HEK293T (cell line): ENCODE data around the gene SNX3.

Experiments
- CTCF ChIA-PET: fragments of 350-600 bp; formaldehyde crosslinking; extraction: SDS; loops from one replicate; lab custom pipeline; 2021; ENCODE audit warnings: antibody characterized with exemption, inconsistent platforms; lab: Yijun Ruan, JAX
- POLR2A ChIA-PET: fragments of 350-600 bp; formaldehyde crosslinking; extraction: SDS; loops from one replicate; lab custom pipeline; 2020; ENCODE audit warnings: antibody characterized with exemption, inconsistent platforms; lab: Yijun Ruan, JAX
- DNase-seq: peaks from one replicate; pipeline ENCODE4 v3.0.0; 2012; ENCODE audit warnings: mixed read lengths; ENCODE audit errors: extremely low spot score
- ARNT ChIP-seq: fragments of 450-650 bp; IDR thresholded peaks from 2 replicates; pipeline ENCODE4 v1.6.1; 2017; ENCODE audit warnings: mild to moderate bottlenecking
- BHLHE40 ChIP-seq: fragments of 450-650 bp; IDR thresholded peaks from 2 replicates; pipeline ENCODE4 v1.6.1; 2016; ENCODE audit warnings: mild to moderate bottlenecking, moderate library complexity, borderline replicate concordance
- CTBP1 ChIP-seq: fragments of 450-650 bp; IDR thresholded peaks from 2 replicates; pipeline ENCODE4 v1.6.1; 2016; ENCODE audit warnings: borderline replicate concordance
- ELF4 ChIP-seq: fragments of 450-650 bp; IDR thresholded peaks from 2 replicates; pipeline ENCODE4 v1.6.1; 2017; ENCODE audit warnings: antibody characterized with exemption
- FOXA1 ChIP-seq: fragments of 450-650 bp; IDR thresholded peaks from 2 replicates; pipeline ENCODE4 v1.6.1; 2016; ENCODE audit warnings: mild to moderate bottlenecking
- FOXK2 ChIP-seq: fragments of 450-650 bp; IDR thresholded peaks from 2 replicates; pipeline ENCODE4 v1.6.1; 2016; ENCODE audit warnings: mild to moderate bottlenecking
- FOXM1 ChIP-seq: fragments of 450-650 bp; IDR thresholded peaks from 2 replicates; pipeline ENCODE4 v1.6.1; 2017; ENCODE audit warnings: mild to moderate bottlenecking, borderline replicate concordance
- HDGF ChIP-seq: fragments of 450-650 bp; IDR thresholded peaks from 2 replicates; pipeline ENCODE4 v1.6.1; 2017; ENCODE audit warnings: antibody characterized with exemption, borderline replicate concordance
- L3MBTL2 ChIP-seq: fragments of 450-650 bp; conservative IDR thresholded peaks from 2 replicates; pipeline ENCODE4 v1.6.1; 2016; ENCODE audit warnings: mild to moderate bottlenecking
- LEF1 ChIP-seq: fragments of 450-650 bp; IDR thresholded peaks from 2 replicates; pipeline ENCODE4 v1.6.1; 2017; ENCODE audit warnings: mild to moderate bottlenecking, borderline replicate concordance
- NFRKB ChIP-seq: fragments of 450-650 bp; IDR thresholded peaks from 2 replicates; pipeline ENCODE4 v1.6.1; 2016; ENCODE audit warnings: mild to moderate bottlenecking, moderate library complexity
- PKNOX1 ChIP-seq: fragments of 450-650 bp; IDR thresholded peaks from 2 replicates; pipeline ENCODE4 v1.6.1; 2016
- SP1 ChIP-seq: fragments of 450-650 bp; IDR thresholded peaks from 2 replicates; pipeline ENCODE4 v1.6.1; 2017
- SUZ12 ChIP-seq: fragments of 450-650 bp; IDR thresholded peaks from 2 replicates; pipeline ENCODE4 v1.6.1; 2016; ENCODE audit warnings: mild to moderate bottlenecking
- TARDBP ChIP-seq: fragments of 450-650 bp; IDR thresholded peaks from 2 replicates; pipeline ENCODE4 v1.6.1; 2016
- ZNF384 ChIP-seq: fragments of 450-650 bp; IDR thresholded peaks from 2 replicates; pipeline ENCODE4 v1.6.1; 2016

Gene SNX3

GRCh38 chr6:108222504-108222903 lies 38.3 kb downstream of the SNX3 start:
- ChIA-PET CTCF (no interaction called here), POLR2A (no interaction called here)
- DNase-seq: no peak
- TF ChIP-seq CTBP1: no peak
- TF ChIP-seq PKNOX1: no peak
- TF ChIP-seq LEF1: no peak
- no peak for TF ChIP-seq FOXA1
- TF ChIP-seq ELF4: no peak
- no peak for TF ChIP-seq ARNT
- no peak for TF ChIP-seq FOXK2
- TF ChIP-seq NFRKB: no peak
- TF ChIP-seq SP1: no peak
- TF ChIP-seq FOXM1: no peak
- TF ChIP-seq BHLHE40: no peak
- no peak for TF ChIP-seq HDGF

DNA sequence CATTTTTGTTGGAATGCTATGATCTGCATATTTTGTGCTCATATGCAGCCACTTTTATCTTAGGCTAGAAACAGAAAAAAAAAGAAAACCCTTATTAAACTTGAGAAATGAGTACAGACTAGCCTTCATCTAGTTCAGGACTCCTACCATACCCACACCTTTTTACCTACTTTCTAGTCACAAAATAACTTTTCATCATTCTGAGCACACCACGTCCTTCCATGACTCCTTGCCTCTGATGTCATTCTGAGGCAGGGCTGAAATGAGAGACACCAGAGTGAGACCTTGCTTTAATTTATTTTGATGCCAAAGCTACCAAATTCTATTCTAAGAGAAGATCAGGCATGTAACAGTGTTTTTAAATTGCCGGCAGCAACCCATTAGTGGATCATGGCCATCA lies 38.8 kb downstream of the SNX3 start:
- CTCF ChIA-PET: no interaction called here
- DNase-seq: no peak
- POLR2A ChIA-PET: no interaction called here
- TF ChIP-seq FOXK2 (no peak), FOXM1 (no peak), L3MBTL2 (no peak), TARDBP (no peak)

DNA sequence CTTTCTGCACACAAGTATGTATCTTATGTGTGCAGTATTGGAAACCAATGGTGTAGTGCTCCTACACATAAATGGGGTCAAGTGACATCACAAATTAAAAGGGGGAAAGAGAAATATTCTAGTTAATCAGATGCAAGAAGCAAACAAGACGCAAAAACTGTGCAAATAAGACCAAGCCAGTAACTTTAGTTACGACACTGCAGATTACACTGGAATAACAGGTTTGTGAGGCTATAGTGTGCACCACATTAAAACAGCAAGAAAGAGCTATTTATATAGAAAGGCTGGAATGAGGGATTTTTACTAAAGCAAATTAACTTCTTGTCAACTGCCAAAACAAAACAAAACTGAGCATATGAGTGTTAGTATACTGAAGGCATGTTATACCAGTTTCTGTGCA lies 49.2 kb downstream of the SNX3 start:
- TF ChIP-seq ELF4 (no peak), FOXM1 (no peak), SP1 (no peak), ZNF384 (no peak), SUZ12 (no peak), BHLHE40 (no peak), FOXK2 (no peak), L3MBTL2 (no peak), HDGF (no peak), ARNT (no peak), FOXA1 (no peak), TARDBP (no peak), NFRKB (no peak), LEF1 (no peak), PKNOX1 (no peak), CTBP1 (no peak)
- ChIA-PET POLR2A (no interaction called here), CTCF (no interaction called here)
- no peak for DNase-seq

- no peak for DNase-seq
- CTCF ChIA-PET: no interaction called here
- TF ChIP-seq SUZ12 (no peak), TARDBP (no peak), ZNF384 (no peak), CTBP1 (no peak), BHLHE40 (no peak), LEF1 (no peak), PKNOX1 (no peak), L3MBTL2 (no peak)
- POLR2A ChIA-PET: no interaction called here
Measured at GRCh38 chr6:108210556-108210955, 50.3 kb downstream of the SNX3 start.

DNA sequence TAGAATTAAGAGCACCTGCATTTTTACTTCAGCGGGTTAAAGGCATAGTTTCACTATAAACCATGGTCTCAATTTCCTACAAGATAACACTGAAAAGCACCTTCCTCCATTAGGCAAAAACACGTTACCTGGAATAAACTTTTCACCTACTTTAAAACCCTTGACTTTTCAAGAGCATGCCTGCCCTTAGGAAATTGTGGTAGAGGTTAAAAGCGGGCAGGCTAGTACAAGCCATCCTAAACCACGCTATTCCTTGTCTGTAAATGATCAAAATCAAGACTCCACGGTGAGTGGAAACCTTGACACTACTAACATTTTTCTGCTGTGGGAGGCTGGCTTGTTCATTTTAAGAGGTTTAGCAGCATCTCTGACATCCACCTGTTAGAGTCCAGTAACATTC lies 51.1 kb downstream of the SNX3 start:
- POLR2A ChIA-PET: no interaction called here
- no peak for TF ChIP-seq LEF1
- DNase-seq: no peak
- CTCF ChIA-PET: interaction anchor here (0.6 kb wide), 1 partner anchor 10 kb away, joined by 3 read pairs; no protein-coding TSS in a partner anchor

DNA sequence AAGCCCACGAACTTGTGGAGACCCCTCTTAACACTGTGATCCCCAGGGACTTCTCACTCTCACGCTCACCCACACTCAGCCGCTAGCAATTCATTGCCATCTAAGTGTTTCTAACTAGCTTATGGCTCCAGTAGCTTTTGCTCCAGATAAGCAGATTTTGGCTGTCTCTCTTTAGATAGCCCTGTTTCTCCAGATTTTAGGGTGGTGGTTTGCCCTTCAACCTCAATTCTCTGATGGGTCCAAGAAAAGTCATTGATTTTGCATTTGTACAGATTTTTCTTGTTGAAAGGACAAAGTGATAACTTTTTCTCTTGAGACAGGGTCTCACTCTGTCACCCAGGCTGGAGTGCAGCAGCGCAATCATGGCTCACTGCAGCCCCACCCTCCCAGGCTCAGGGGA lies 53.8 kb downstream of the SNX3 start:
- CTCF ChIA-PET: no interaction called here
- no peak for DNase-seq
- TF ChIP-seq ZNF384: no peak
- TF ChIP-seq SUZ12: no peak
- no peak for TF ChIP-seq FOXK2
- no peak for TF ChIP-seq L3MBTL2
- no peak for TF ChIP-seq ELF4
- no peak for TF ChIP-seq ARNT
- no peak for TF ChIP-seq FOXM1
- no peak for TF ChIP-seq NFRKB
- no peak for TF ChIP-seq TARDBP
- no peak for TF ChIP-seq FOXA1
- no peak for TF ChIP-seq HDGF
- no peak for TF ChIP-seq SP1
- TF ChIP-seq CTBP1: no peak
- POLR2A ChIA-PET: no interaction called here
